SK-N-MC (cell line): ENCODE measurements around the gene EDEM1.

Experiments
- DNase-seq: peaks from one replicate; pipeline ENCODE4 v3.0.0-alpha.2; 2011; ENCODE audit warnings: low read depth, low spot score
- H3K27ac ChIP-seq: fragments of 200-600 bp; sonication (generic); 2 replicates; pipeline ENCODE4 v1.5.1; 2016; ENCODE audit warnings: mixed run types
- H3K36me3 ChIP-seq: fragments of 200-600 bp; sonication (generic); 2 replicates; pipeline ENCODE4 v1.6.1; 2017; ENCODE audit warnings: antibody characterized with exemption, low read length, mixed read lengths; ENCODE audit not compliant: insufficient read depth
- H3K4me3 ChIP-seq: fragments of 200-600 bp; sonication (generic); 2 replicates; pipeline ENCODE4 v1.5.1; 2016
- H3K9ac ChIP-seq: fragments of 200-600 bp; sonication (generic); 2 replicates; pipeline ENCODE4 v1.8.0; 2017; ENCODE audit warnings: mixed run types, mixed read lengths; ENCODE audit not compliant: insufficient read length
- H3K9me3 ChIP-seq: fragments of 200-600 bp; sonication (generic); 2 replicates; pipeline ENCODE4 v1.6.1; 2017; ENCODE audit warnings: low read depth, mild to moderate bottlenecking, antibody characterized with exemption, low read length, moderate library complexity, mixed read lengths
- EZH2 ChIP-seq: fragments of 200-600 bp; sonication (generic); IDR thresholded peaks from one replicate; pipeline ENCODE4 v1.6.1; 2017; ENCODE audit warnings: antibody characterized with exemption
- FOXP2 ChIP-seq: optimal IDR thresholded peaks from 2 replicates; pipeline ENCODE3; 2011; ENCODE audit warnings: mild to moderate bottlenecking, moderate library complexity; ENCODE audit not compliant: insufficient read depth; ENCODE audit errors: extremely low read length, control extremely low read depth
- POLR2AphosphoS5 ChIP-seq: IDR thresholded peaks from 2 replicates; pipeline ENCODE4 v1.6.1; 2012; ENCODE audit warnings: mild to moderate bottlenecking, low read depth, low read length, borderline replicate concordance

The EDEM1 gene

GRCh38 chr3:5149306-5149880 is 38.1 kb upstream of the EDEM1 start:
- no peak overlapping the region for H3K27ac ChIP-seq
- DNase-seq: no peak
- no peaks in the 10 kb centered on the region for H3K9me3 ChIP-seq
- no peak overlapping the region for H3K9ac ChIP-seq
- TF ChIP-seq POLR2AphosphoS5 (no peak), FOXP2 (no peak), EZH2 (no peak)
- no peak overlapping the region for H3K4me3 ChIP-seq
- H3K36me3 ChIP-seq: no peaks in the 10 kb centered on the region

- H3K4me3 ChIP-seq: no peak overlapping the region
- H3K9me3 ChIP-seq: no peaks in the 10 kb centered on the region
- H3K36me3 ChIP-seq: no peaks in the 10 kb centered on the region
- no peak overlapping the region for H3K27ac ChIP-seq
- DNase-seq: no peak
- H3K9ac ChIP-seq: no peak overlapping the region
- TF ChIP-seq FOXP2 (no peak), POLR2AphosphoS5 (no peak), EZH2 (no peak)
These were observed 35.9 kb upstream of the EDEM1 start for GRCh38 chr3:5151586-5151985.

- Histone ChIP-seq H3K4me3 (no peak overlapping the region), H3K9ac (no peak overlapping the region), H3K36me3 (no peaks in the 10 kb centered on the region), H3K9me3 (no peaks in the 10 kb centered on the region), H3K27ac (no peak overlapping the region)
- no peak for DNase-seq
- TF ChIP-seq POLR2AphosphoS5 (no peak), EZH2 (no peak), FOXP2 (no peak)
These were observed 34.4 kb upstream of the EDEM1 start for GRCh38 chr3:5153074-5153473.

GRCh38 chr3:5155241-5155640 is 32.3 kb upstream of the EDEM1 start:
- H3K36me3 ChIP-seq: no peaks in the 10 kb centered on the region
- no peak for DNase-seq
- TF ChIP-seq EZH2 (no peak), FOXP2 (no peak), POLR2AphosphoS5 (no peak)
- no peaks in the 10 kb centered on the region for H3K9me3 ChIP-seq
- no peak overlapping the region for H3K4me3 ChIP-seq
- H3K27ac ChIP-seq: no peak overlapping the region
- H3K9ac ChIP-seq: no peak overlapping the region

- H3K27ac ChIP-seq: no peak overlapping the region
- H3K9me3 ChIP-seq: no peaks in the 10 kb centered on the region
- no peak for TF ChIP-seq EZH2
- TF ChIP-seq POLR2AphosphoS5: no peak
- no peak for TF ChIP-seq FOXP2
- H3K4me3 ChIP-seq: no peak overlapping the region
- no peak for DNase-seq
- no peaks in the 10 kb centered on the region for H3K36me3 ChIP-seq
- H3K9ac ChIP-seq: no peak overlapping the region
These were observed 27.2 kb upstream of the EDEM1 start for GRCh38 chr3:5160321-5160720.

GRCh38 chr3:5160940-5161858 is 26.3 kb upstream of the EDEM1 start:
- DNase-seq: no peak
- TF ChIP-seq POLR2AphosphoS5: no peak
- TF ChIP-seq FOXP2: no peak
- TF ChIP-seq EZH2: no peak
- Histone ChIP-seq H3K9ac (no peak overlapping the region), H3K4me3 (no peak overlapping the region), H3K9me3 (no peaks in the 10 kb centered on the region), H3K27ac (no peak overlapping the region), H3K36me3 (no peaks in the 10 kb centered on the region)

GRCh38 chr3:5162102-5162501 is 25.4 kb upstream of the EDEM1 start:
- no peak overlapping the region for H3K27ac ChIP-seq
- no peak overlapping the region for H3K9ac ChIP-seq
- no peak for DNase-seq

GRCh38 chr3:5165698-5166097 is 21.8 kb upstream of the EDEM1 start:
- DNase-seq: no peak
- Histone ChIP-seq H3K4me3 (no peak overlapping the region), H3K9ac (no peak overlapping the region), H3K9me3 (no peaks in the 10 kb centered on the region), H3K36me3 (no peaks in the 10 kb centered on the region), H3K27ac (no peak overlapping the region)
- no peak for TF ChIP-seq EZH2
- TF ChIP-seq POLR2AphosphoS5: no peak
- no peak for TF ChIP-seq FOXP2

More at GRCh38 chr3:5162102-5162501, 25.4 kb upstream of the EDEM1 start:
- Histone ChIP-seq H3K9me3 (no peaks in the 10 kb centered on the region), H3K36me3 (no peaks in the 10 kb centered on the region), H3K4me3 (no peak overlapping the region)
- TF ChIP-seq FOXP2: no peak
- TF ChIP-seq EZH2: no peak
- no peak for TF ChIP-seq POLR2AphosphoS5
